Measurements from ENCODE around the gene NR2C1.

The NR2C1 gene

DNA sequence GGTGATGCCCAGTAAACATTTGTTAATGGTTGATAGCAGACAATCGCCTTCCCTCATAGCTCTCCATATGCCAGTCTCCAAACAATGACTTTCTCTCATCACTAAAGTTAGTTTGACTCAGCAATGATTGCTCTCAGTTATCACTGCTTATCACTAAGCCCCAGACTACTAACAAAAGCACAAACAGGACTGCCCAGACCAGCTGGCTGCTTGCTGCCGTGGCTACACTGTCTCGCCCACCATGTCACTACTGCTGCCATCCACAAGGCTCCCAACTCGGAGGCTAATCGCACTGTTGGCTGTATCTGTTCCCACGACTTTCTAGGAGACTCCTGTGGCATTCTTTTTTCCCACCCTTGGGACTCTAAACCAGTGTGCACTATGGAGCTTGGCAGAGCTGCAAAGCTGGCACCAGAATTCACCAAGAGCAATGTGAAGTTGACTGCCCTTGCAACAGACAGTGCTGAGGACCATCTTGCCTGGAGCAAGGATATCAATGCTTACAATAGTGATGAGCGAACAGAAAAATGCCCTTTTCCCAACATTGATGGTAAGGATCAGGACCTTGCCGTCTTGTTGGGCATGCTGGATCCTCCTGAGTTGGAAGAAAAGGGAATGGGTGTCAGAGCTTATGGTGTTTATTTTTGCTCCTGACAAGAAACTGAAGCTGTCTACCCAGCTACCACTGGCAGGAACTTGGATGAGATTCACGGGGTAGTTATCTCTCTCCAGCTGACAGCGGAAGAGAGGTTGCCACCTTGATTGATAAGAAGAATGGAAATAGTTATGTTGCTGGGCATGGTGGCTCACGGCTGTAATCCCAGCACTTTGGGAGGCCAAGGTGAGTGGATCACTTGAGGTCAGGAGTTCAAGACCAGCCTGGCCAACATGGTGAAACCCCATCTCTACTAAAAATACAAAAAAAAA, 27.1 kb upstream of the NR2C1 start:
- TF ChIP-seq EZH2phosphoT487 (IDR thresholded peaks at IDR 0.05; ENCODE audit: borderline replicate concordance, low read length) = no peak
- TF ChIP-seq, protein P1, sequence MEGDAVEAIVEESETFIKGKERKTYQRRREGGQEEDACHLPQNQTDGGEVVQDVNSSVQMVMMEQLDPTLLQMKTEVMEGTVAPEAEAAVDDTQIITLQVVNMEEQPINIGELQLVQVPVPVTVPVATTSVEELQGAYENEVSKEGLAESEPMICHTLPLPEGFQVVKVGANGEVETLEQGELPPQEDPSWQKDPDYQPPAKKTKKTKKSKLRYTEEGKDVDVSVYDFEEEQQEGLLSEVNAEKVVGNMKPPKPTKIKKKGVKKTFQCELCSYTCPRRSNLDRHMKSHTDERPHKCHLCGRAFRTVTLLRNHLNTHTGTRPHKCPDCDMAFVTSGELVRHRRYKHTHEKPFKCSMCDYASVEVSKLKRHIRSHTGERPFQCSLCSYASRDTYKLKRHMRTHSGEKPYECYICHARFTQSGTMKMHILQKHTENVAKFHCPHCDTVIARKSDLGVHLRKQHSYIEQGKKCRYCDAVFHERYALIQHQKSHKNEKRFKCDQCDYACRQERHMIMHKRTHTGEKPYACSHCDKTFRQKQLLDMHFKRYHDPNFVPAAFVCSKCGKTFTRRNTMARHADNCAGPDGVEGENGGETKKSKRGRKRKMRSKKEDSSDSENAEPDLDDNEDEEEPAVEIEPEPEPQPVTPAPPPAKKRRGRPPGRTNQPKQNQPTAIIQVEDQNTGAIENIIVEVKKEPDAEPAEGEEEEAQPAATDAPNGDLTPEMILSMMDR (IDR thresholded peaks at IDR 0.05; ENCODE audit: low read depth, low read length, poor library complexity, severe bottlenecking) = no peak
- Histone ChIP-seq H3K9me2 (replicated peaks; ENCODE audit: control insufficient read depth, low read length) (no peaks in the 10 kb centered on the region), H3K4me2 (ENCODE audit: low read length) (no peak overlapping the region), H3K79me2 (ENCODE audit: control insufficient read depth, low read length) (no peaks in the 10 kb centered on the region), H3K9me3 (ENCODE audit: control insufficient read depth, insufficient read depth, low read length) (no peaks in the 10 kb centered on the region), H3K4me3 (ENCODE audit: low read length) (no peak overlapping the region), H3K36me3 (ENCODE audit: control insufficient read depth, low read length) (peaks cover 71% of the 10 kb centered on the region), H3K27ac (ENCODE audit: low read depth, low read length) (no peak overlapping the region), H4K20me1 (ENCODE audit: control insufficient read depth, insufficient read depth, low read depth, low read length) (no peaks in the 10 kb centered on the region), H3F3A (ENCODE audit: control insufficient read depth, insufficient read depth) (no peaks in the 10 kb centered on the region), H3K4me1 (ENCODE audit: control insufficient read depth, low read length) (no peaks in the 10 kb centered on the region), H3K27me3 (ENCODE audit: control insufficient read depth, low read length) (no peaks in the 10 kb centered on the region)

DNA sequence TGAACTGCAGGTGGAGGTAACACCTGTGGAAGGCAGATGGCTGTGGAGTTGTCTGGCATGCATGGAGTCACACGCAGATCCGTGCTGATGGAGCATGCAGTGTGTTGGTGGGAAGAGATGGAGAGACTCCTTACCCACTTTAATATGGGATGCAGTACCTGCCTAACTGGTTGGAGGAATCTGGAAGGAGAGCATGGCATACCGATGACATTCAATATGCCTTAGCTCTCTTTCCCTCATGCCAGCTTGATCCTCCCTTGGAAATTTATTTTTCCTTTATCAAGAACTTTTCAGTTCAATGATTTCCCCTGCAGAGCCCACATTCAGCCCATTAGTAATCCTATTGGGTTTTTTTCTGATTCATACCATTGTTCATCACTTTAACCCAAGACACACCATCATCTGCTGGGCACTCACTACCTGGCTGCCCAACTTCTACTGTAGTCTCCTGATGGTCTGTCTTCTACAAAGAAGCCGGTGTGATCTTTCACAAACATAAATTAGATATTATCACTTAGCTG, 25.9 kb upstream of the NR2C1 start:
- no peaks in the 10 kb centered on the region for H3K4me1 ChIP-seq (ENCODE audit: control insufficient read depth, low read length)
- peaks cover 67% of the 10 kb centered on the region for H3K36me3 ChIP-seq (ENCODE audit: control insufficient read depth, low read length)
- no peak overlapping the region for H3K27ac ChIP-seq (ENCODE audit: low read depth, low read length)

DNA sequence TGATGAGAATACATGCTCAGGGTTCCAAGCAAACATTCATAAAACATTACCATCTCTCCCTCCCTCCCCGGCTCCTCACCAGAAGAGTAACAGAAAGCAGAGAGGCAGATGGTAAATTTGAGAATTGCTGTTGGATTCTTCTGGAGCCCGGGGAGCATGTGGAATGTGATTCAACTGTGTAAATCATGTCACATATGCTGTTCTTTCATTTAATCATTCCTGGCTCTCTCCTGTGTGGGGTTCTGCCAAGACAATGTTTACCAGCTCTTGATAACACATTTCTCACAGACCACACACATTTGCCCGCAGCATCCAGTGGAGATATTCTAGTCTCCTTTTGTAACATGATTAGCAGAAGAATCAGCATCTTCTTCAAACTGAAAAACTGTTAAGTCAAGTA, 23.4 kb upstream of the NR2C1 start:
- Histone ChIP-seq H3K9me2 (replicated peaks; ENCODE audit: control insufficient read depth, low read length) (no peaks in the 10 kb centered on the region), H3K27ac (ENCODE audit: low read depth, low read length) (no peak overlapping the region), H3K79me2 (ENCODE audit: control insufficient read depth, low read length) (no peaks in the 10 kb centered on the region), H3K4me2 (ENCODE audit: low read length) (no peak overlapping the region), H3K4me3 (ENCODE audit: low read length) (no peak overlapping the region), H3K9me3 (ENCODE audit: control insufficient read depth, insufficient read depth, low read length) (no peaks in the 10 kb centered on the region), H3F3A (ENCODE audit: control insufficient read depth, insufficient read depth) (no peaks in the 10 kb centered on the region), H4K20me1 (ENCODE audit: control insufficient read depth, insufficient read depth, low read depth, low read length) (no peaks in the 10 kb centered on the region), H3K4me1 (ENCODE audit: control insufficient read depth, low read length) (no peaks in the 10 kb centered on the region), H3K36me3 (ENCODE audit: control insufficient read depth, low read length) (peaks cover 61% of the 10 kb centered on the region), H3K27me3 (ENCODE audit: control insufficient read depth, low read length) (no peaks in the 10 kb centered on the region)
- TF ChIP-seq, protein P1 (IDR thresholded peaks at IDR 0.05; ENCODE audit: low read depth, low read length, poor library complexity, severe bottlenecking) = no peak
- TF ChIP-seq EZH2phosphoT487 (IDR thresholded peaks at IDR 0.05; ENCODE audit: borderline replicate concordance, low read length) = no peak

More for the DNA sequence above, 25.9 kb upstream of the NR2C1 start:
- no peaks in the 10 kb centered on the region for H3K9me3 ChIP-seq (ENCODE audit: control insufficient read depth, insufficient read depth, low read length)
- H3F3A ChIP-seq (ENCODE audit: control insufficient read depth, insufficient read depth) = no peaks in the 10 kb centered on the region
- no peaks in the 10 kb centered on the region for H4K20me1 ChIP-seq (ENCODE audit: control insufficient read depth, insufficient read depth, low read depth, low read length)
- H3K9me2 ChIP-seq (replicated peaks; ENCODE audit: control insufficient read depth, low read length) = no peaks in the 10 kb centered on the region
- H3K27me3 ChIP-seq (ENCODE audit: control insufficient read depth, low read length) = no peaks in the 10 kb centered on the region
- no peaks in the 10 kb centered on the region for H3K79me2 ChIP-seq (ENCODE audit: control insufficient read depth, low read length)
- H3K4me2 ChIP-seq (ENCODE audit: low read length) = no peak overlapping the region
- no peak for TF ChIP-seq EZH2phosphoT487 (IDR thresholded peaks at IDR 0.05; ENCODE audit: borderline replicate concordance, low read length)
- TF ChIP-seq, protein P1 (IDR thresholded peaks at IDR 0.05; ENCODE audit: low read depth, low read length, poor library complexity, severe bottlenecking) = no peak
- H3K4me3 ChIP-seq (ENCODE audit: low read length) = no peak overlapping the region
